Hematopoietic multipotent progenitor cell treated with erythropoietin and hydrocortisone succinate and interleukin-3 and kit ligand, for 6 days (in vitro differentiated cells): ENCODE measurements around the gene TARM1.

Experiments used
- DNase-seq: peaks from one replicate; pipeline ENCODE4 v3.0.0-alpha.2; 2015

Gene TARM1

DNA sequence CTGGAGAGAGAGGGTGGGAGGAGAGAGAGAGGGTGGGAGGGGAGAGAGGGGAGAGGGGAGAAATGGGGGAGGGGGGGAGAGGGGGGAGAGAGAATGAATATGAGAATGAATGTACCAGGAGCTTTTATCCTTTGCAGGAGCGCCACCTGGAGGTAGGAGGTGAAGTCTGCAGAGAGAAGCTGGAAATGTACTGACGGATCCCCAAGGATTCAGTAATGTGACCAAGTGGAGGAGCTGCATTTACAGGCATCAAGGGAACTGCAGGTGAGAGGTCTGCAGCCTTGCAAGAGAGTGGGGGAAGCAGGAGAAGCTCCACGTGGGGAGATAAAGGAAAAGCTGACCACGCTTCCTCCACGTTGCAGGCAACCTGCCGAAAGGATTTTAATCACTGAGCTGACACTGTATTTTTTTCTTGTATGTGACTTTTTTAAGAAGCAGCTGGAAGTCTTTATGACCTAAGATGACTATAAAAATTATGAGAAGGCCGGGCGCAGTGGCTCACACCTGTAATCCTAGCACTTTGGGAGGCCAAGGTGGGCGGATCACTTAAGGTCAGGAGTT lies 51.2 kb downstream of the TARM1 start:
- DNase-seq, result peak; percentile 83

DNA sequence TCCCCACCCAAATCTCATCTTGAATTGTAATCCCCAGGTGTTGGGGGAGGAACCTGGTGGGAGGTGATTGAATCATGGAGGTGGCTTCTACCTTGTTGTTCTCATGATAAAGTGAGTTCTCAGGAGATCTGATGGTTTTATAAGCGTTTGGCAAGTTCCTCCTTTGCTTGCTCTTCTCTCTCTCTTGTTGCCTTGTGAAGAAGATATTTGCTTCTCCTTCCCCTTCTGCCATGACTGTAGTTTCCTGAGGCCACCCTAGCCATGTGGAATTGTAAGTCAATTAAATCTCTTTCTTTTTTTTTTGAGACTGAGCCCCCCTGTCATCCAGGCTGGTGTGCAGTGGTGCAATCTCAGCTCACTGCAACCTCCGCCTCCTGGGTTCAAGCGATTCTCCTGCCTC lies 51.9 kb downstream of the TARM1 start:
- DNase-seq, result no peak

DNA sequence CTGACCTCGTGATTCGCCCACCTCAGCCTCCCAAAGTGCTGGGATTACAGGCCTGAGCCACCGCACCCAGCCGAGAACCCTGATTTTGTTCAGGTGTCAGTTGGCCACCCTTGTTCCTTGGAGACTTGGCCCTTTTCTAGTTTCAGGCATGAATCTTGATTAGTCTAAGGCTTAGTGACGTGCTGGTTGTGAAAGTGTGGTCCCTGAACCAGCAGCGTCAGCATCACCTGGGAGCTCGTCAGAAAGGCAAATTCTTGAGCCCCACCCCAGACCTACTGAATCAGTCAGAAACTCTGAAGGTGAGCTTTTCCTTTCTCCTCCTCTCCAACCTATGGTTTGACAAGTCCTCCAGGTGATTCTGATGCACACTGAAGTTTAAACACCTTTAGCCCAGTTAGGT lies 54.5 kb downstream of the TARM1 start:
- no peak for DNase-seq

DNA sequence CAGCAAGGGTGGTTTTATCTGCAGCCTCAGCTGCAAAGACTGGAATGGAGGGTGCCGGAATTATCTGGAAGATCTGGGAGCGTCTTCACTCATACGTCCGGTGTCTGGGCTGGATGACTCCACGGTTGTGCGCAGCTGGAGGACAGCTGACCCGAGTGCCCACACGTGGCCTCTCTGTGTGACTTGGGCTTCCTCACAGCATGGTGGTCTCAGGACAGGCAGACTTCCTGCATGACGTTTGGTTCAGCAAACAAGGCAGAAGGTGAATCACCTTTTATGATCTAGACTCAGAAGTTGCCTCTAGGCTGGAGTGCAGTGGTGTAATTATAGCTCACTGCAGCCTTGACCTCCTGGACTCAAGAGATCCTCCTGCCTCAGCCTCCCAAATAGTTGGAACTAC lies 56.5 kb downstream of the TARM1 start:
- DNase-seq, result no peak

DNA sequence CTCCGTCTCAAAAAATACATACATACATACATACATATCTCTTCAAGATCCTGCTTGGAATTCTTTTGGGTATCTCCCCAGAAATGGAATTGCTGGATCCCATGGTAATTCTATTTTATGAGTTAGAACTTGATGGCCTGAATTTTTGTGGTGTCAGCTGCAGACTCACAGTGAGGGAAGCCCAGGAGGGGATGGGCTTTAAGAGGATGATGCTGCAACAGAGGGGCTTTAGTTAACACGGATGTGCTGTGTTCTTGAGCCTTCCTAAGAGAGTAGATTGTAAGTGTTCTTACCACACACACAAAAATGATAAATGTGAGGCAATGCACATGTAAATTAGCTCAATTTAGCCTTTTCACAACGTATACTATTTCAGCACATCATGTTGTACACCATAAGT lies 58.0 kb downstream of the TARM1 start:
- DNase-seq, result peak; percentile 7

DNA sequence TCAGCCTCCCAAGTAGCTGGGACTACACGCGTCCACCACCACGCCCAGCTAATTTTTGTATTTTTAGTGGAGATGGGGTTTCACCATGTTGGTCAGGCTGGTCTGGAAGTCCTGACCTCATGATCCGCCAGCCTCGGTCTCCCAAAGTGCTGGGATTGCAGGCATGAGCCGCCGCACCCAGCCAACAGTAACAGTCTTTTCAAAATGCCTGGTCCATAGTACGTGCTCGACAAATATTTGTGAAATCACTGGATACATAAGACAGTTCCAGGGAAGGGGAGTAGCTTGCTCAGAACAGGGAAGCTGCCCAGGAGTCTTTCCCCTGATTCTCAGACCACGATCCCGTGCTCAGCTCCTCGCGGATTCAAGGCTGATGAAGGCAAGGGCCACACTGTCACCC lies 59.2 kb downstream of the TARM1 start:
- DNase-seq, result no peak

DNA sequence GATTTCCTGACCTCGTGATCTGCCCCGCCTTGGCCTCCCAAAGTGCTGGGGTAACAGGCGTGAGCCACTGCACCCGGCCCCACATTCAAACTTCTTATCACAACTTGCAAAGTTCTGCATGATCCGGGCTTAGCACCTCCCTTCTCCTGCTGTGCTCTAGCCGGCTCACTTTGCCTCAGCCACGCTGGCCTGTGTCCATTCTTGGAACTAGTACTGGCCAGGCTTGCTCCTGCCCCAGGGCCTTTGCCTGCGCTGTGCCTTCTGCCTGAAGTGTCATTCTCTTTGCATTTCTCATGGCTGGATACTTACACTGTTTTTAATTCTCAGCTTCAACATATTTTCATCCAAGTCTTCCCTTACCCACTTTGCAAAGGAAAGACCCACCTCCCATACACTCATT lies 59.8 kb downstream of the TARM1 start:
- DNase-seq, result no peak
